Nephron (organoid): ENCODE measurements around the gene ATRNL1.

Experiments used
- H3K27ac Mint-ChIP-seq, 3 experiments: 2 replicates each; pipeline ENCODE4 v1.8.0; 2020; ENCODE audit warnings: mixed read lengths in 3 of 3, mild to moderate bottlenecking in 2 of 3, moderate library complexity in 1 of 3
- H3K27me3 Mint-ChIP-seq: 2 replicates; pipeline ENCODE4 v1.8.0; 2021; ENCODE audit warnings: low read depth, mild to moderate bottlenecking, moderate library complexity, mixed read lengths
- H3K36me3 Mint-ChIP-seq: 2 replicates; pipeline ENCODE4 v1.8.0; 2020; ENCODE audit warnings: low read depth, mixed read lengths
- H3K4me1 Mint-ChIP-seq: 2 replicates; pipeline ENCODE4 v1.8.0; 2020; ENCODE audit warnings: mixed read lengths
- H3K4me3 Mint-ChIP-seq, 3 experiments: 2 replicates each; pipeline ENCODE4 v1.8.0; 2020; ENCODE audit warnings: mild to moderate bottlenecking in 3 of 3, mixed read lengths in 3 of 3, moderate library complexity in 2 of 3
- H3K9me3 Mint-ChIP-seq: 2 replicates; pipeline ENCODE4 v1.8.0; 2020; ENCODE audit warnings: mixed read lengths
- TF ChIP-seq, protein P1 (sequence below), 3 experiments: fragments of 200-600 bp; sonication (generic); IDR thresholded peaks; one replicate each; pipeline ENCODE4 v1.5.0; 2021; ENCODE audit warnings: antibody characterized with exemption in 3 of 3; ENCODE audit not compliant: unreplicated experiment in 3 of 3

Gene ATRNL1

DNA sequence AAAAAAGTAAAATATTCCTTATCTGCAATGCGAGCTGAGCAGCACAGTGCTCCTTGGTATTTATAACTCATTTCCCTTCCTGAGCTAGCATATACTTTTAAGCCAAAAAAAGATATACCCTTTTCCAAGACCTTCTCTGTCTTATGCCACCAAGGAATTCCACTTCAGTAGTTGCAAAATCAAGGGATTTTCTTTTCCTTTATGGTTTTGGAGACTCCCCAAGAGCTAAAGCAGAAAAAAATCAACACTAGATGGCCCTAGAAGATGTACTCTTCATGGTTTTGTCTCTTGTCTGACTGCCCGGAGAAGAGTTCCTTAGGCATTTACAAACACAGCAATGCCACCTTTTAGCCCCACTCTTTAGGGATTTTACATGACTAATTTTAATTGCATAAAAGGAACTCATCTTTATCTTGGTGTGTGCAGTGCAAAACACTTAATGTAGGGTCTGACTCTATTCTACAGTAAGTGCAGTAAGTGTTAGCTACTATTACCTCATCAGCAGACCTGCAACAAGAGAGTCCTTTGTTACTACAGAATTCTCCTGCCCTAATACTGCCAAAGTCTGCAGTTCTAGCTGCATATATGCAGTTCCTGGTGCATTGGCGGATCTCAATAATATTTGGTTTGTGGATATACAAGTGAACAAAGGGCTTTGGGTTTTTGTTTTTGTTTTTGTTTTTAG, 736.5 kb downstream of the ATRNL1 start:
- TF ChIP-seq, protein P1, sequence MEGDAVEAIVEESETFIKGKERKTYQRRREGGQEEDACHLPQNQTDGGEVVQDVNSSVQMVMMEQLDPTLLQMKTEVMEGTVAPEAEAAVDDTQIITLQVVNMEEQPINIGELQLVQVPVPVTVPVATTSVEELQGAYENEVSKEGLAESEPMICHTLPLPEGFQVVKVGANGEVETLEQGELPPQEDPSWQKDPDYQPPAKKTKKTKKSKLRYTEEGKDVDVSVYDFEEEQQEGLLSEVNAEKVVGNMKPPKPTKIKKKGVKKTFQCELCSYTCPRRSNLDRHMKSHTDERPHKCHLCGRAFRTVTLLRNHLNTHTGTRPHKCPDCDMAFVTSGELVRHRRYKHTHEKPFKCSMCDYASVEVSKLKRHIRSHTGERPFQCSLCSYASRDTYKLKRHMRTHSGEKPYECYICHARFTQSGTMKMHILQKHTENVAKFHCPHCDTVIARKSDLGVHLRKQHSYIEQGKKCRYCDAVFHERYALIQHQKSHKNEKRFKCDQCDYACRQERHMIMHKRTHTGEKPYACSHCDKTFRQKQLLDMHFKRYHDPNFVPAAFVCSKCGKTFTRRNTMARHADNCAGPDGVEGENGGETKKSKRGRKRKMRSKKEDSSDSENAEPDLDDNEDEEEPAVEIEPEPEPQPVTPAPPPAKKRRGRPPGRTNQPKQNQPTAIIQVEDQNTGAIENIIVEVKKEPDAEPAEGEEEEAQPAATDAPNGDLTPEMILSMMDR (IDR thresholded peaks at IDR 0.05; ENCODE audit: unreplicated experiment in 3 of 3), result no peak
- Mint-ChIP-seq H3K27me3 (no peaks in the 10 kb centered on the region), H3K9me3 (peaks cover 3% of the 10 kb centered on the region), H3K4me1 (no peaks in the 10 kb centered on the region), H3K36me3 (peaks cover 3% of the 10 kb centered on the region), H3K27ac (no peak overlapping the region), H3K4me3 (no peak overlapping the region)

DNA sequence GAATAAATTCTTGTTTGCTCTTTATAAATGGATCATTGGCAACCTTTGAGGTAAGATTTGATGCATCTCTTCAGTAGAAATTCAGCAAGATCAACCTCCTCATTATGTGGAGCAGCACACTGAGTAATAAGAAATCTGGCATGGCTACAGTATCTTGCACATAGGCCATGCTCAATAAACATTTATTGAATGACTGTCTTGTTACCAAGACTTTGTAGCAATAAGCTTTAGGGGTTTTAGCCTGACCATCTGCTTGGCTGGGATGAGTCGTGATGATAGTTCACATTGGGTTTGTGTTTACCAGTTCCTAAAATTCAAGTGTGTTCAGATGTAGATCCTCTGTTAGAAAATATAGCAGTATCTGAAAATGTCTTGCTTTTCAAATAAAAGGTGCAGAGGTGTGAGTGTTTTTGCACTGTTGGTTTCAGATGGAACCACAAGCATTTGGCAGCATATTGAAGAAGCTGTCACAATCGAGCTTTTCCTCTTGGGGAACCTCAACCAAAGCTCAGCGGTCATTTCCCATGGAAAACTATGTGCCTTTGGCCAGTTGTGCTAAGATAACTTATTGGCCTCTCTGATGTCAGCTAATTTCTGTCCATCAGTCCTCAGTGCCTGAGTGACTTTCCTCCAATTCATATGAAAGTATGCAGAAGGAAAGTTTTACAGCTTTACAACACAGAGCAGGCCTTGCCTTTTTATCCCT, 737.3 kb downstream of the ATRNL1 start:
- Mint-ChIP-seq H3K4me1 (no peaks in the 10 kb centered on the region), H3K36me3 (peaks cover 2% of the 10 kb centered on the region), H3K9me3 (peaks cover 2% of the 10 kb centered on the region), H3K27ac (no peak overlapping the region), H3K27me3 (no peaks in the 10 kb centered on the region), H3K4me3 (no peak overlapping the region)
- TF ChIP-seq, protein P1 (IDR thresholded peaks at IDR 0.05; ENCODE audit: unreplicated experiment in 3 of 3), result no peak

DNA sequence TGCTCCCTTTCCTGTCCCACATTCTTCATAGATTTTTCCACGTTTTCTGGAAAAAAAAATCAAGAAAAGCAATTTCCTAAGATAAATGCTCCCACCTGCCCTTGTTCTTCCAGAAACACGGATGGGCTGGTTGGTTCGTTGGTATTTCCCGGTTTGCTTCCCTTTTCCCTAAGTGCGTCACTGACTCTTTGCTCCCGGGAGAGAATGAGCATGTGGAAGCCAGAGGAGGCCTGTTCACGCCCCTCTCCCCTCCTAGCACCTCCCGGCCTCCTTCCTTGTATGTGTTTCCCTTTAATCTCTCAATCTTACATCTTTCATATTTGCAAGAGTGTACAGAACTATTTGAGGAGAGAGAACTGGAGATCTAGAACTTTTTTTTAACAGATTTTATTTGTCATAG, 737.9 kb downstream of the ATRNL1 start:
- H3K27ac Mint-ChIP-seq, result no peak overlapping the region
- no peaks in the 10 kb centered on the region for H3K9me3 Mint-ChIP-seq
- no peaks in the 10 kb centered on the region for H3K27me3 Mint-ChIP-seq
- H3K4me1 Mint-ChIP-seq, result no peaks in the 10 kb centered on the region
- TF ChIP-seq, protein P1 (IDR thresholded peaks at IDR 0.05; ENCODE audit: unreplicated experiment in 3 of 3), result no peak
- H3K36me3 Mint-ChIP-seq, result no peaks in the 10 kb centered on the region
- no peak overlapping the region for H3K4me3 Mint-ChIP-seq

DNA sequence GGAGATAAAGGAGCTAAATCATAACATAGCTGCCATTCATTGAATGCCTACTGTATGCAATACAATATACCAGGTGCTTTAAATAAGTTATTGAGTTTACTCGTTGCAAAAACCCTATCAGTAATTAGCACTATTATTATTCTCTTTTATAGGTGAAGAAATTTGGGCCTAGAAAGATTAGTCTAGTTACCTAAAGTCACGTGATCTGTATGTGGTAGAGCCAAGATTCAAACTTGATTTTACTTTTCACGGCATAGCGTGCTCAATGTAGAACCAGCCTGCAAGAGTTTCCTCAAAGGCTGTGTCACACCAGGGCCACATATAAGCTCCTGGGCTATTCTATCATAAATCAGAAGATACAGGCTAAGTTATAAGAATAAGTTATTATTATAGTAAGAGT, 740.0 kb downstream of the ATRNL1 start:
- TF ChIP-seq, protein P1 (IDR thresholded peaks at IDR 0.05; ENCODE audit: unreplicated experiment in 3 of 3), result no peak
- no peak overlapping the region for H3K27ac Mint-ChIP-seq
- H3K4me3 Mint-ChIP-seq, result no peak overlapping the region
- no peaks in the 10 kb centered on the region for H3K9me3 Mint-ChIP-seq
- no peaks in the 10 kb centered on the region for H3K4me1 Mint-ChIP-seq
- H3K27me3 Mint-ChIP-seq, result no peaks in the 10 kb centered on the region
- H3K36me3 Mint-ChIP-seq, result no peaks in the 10 kb centered on the region

DNA sequence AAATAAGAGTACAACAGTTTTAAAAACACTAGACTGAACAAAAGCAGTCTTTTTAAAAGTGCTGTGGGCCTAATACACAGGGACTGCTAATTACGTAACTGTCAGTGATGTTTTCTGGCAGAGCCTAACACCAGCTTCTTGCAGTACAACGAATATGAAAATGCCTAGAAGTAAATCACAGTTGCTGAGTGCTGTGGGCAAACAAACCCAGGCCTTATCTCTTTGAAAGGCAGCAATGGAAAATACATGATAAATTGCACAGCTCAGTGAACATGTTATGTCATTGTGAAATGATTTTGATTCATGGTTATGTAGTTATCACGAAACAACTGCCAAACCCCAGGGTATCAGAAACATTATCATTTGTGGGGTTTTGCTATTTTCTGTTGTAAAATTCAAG, 751.4 kb downstream of the ATRNL1 start:
- Mint-ChIP-seq H3K36me3 (no peaks in the 10 kb centered on the region), H3K9me3 (no peaks in the 10 kb centered on the region), H3K4me3 (no peak overlapping the region), H3K4me1 (peaks cover 14% of the 10 kb centered on the region), H3K27me3 (no peaks in the 10 kb centered on the region), H3K27ac (no peak overlapping the region)
- TF ChIP-seq, protein P1 (IDR thresholded peaks at IDR 0.05; ENCODE audit: unreplicated experiment in 3 of 3), result no peak

DNA sequence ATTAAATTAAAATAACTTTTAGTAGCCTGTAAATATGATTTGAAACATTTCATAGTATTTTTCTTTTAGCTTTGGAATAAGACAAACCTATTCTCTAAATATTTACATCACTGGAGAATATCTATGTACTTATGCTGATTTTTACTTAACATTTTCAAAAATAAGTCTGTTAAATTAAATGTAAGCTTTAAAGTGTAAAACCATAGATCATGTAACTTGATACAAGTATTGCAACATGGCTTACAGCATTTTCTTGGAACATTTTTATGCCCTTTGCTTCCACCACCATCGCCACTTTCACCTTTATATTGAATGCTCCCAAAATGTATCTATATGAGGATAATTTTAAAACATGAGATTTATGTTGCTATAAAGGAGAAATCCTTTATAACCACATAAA, 752.8 kb downstream of the ATRNL1 start:
- H3K27ac Mint-ChIP-seq, result no peak overlapping the region
- H3K36me3 Mint-ChIP-seq, result no peaks in the 10 kb centered on the region
- H3K9me3 Mint-ChIP-seq, result no peaks in the 10 kb centered on the region
- H3K4me3 Mint-ChIP-seq, result no peak overlapping the region
- TF ChIP-seq, protein P1 (IDR thresholded peaks at IDR 0.05; ENCODE audit: unreplicated experiment in 3 of 3), result no peak
- H3K4me1 Mint-ChIP-seq, result peaks cover 14% of the 10 kb centered on the region
- no peaks in the 10 kb centered on the region for H3K27me3 Mint-ChIP-seq
